HEK293T (cell line): ENCODE measurements around the gene PHRF1.

Experiments
- BHLHE40 ChIP-seq: fragments of 450-650 bp; IDR thresholded peaks from 2 replicates; pipeline ENCODE4 v1.6.1; 2016; ENCODE audit warnings: mild to moderate bottlenecking, moderate library complexity, borderline replicate concordance
- FOXK2 ChIP-seq: fragments of 450-650 bp; IDR thresholded peaks from 2 replicates; pipeline ENCODE4 v1.6.1; 2016; ENCODE audit warnings: mild to moderate bottlenecking

DNA sequence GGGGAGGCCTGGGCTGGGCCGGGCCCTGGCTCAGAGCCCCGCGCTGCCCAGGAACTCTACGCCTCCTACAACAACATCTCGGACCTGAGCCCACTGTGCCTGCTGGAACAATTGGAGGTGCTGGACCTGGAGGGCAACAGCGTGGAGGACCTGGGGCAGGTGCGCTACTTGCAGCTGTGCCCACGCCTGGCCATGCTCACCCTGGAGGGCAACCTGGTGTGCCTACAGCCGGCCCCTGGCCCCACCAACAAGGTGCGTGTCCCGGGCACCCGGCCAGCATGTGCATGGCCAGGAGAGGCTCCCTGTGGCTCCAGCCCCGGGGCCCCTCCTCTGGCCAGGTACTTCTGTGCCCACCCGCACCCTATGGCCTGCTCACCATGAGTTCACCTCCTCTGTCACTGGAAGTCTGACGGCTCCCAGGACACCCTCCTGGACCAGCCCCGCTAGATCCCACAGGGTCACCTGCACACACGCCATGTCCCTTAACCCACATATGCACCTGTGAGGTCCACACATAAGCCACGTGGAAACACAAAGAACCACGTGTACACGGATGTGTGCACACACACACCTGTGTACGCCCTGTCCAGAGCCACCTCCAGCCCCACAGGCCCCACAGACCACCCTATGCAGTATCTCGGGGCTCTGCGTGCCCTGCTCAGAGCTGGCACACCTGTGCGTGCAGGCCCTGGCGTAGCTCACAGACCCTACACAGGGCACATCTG, 26.1 kb upstream of the PHRF1 start:
- TF ChIP-seq BHLHE40 (no peak), FOXK2 (no peak)
